K562 (cell line): Measurements from ENCODE around the gene RNF128. TPM values are rescaled to one million over a fixed set of nuclear protein-coding genes. Genes with fewer than 3 reads are reported as not detected.

Source experiments
- ATAC-seq: fragments of 200-7000 bp; cut with Tn5 transposase; 3 replicates; pipeline ENCODE4 v1.9.1; 2020; ENCODE audit warnings: moderate library complexity
- BruUV-seq: library from RNA; stranded (reverse); fragments of 400-500 nt; replicated peaks from 2 replicates; lab custom pipeline; 2021; lab: Mats Ljungman, UMichigan
- CTCF ChIA-PET: fragments of 300-600 bp; formaldehyde crosslinking; extraction: SDS; loops from one replicate; lab custom pipeline; 2021; ENCODE audit warnings: low intra/inter-chr PET ratio; lab: Yijun Ruan, JAX
- POLR2A ChIA-PET: fragments of 300-600, 350-650 bp; sonication (Branson Sonifier 250); formaldehyde crosslinking; extraction: SDS; loops from one replicate; lab custom pipeline; 2021; ENCODE audit warnings: antibody characterized with exemption, inconsistent platforms; lab: Yijun Ruan, JAX
- DNase-seq, 4 experiments: peaks; one replicate each; pipeline versions ENCODE4 v3.0.0 to v3.0.0-alpha.2; 2011 to 2018; ENCODE audit warnings: low spot score in 3 of 4, mixed read lengths in 3 of 4; ENCODE audit errors: extremely low read depth in 1 of 4
- FAIRE-seq: peaks from 2 replicates; lab custom pipeline; 2011; peaks lifted over from hg19 to GRCh38; lab: Jason Lieb, UNC
- H2AFZ ChIP-seq: 2 replicates; pipeline ENCODE4 v1.6.0; 2011; ENCODE audit warnings: low read depth, low read length, control low read depth, inconsistent platforms
- H3K27ac ChIP-seq: fragments of 200-600 bp; 3 replicates; pipeline ENCODE4 v1.8.0; 2011; ENCODE audit warnings: low read depth, mild to moderate bottlenecking, control low read depth, inconsistent platforms, low read length, moderate library complexity, mixed read lengths; ENCODE audit errors: extremely low read depth
- H3K27me3 ChIP-seq, 2 experiments: fragments of 300-600 bp in 1 of 2; 2 replicates in 1 of 2; 3 replicates in 1 of 2; pipeline versions ENCODE4 v1.6.0 to v1.8.0; 2011; ENCODE audit warnings: inconsistent platforms in 2 of 2, low read length in 2 of 2, mild to moderate bottlenecking in 1 of 2, mixed read lengths in 1 of 2, moderate library complexity in 1 of 2; ENCODE audit not compliant: control insufficient read depth in 2 of 2, insufficient read depth in 2 of 2
- H3K36me3 ChIP-seq: fragments of 300-600 bp; 3 replicates; pipeline ENCODE4 v1.8.0; 2011; ENCODE audit warnings: mild to moderate bottlenecking, low read length, inconsistent platforms; ENCODE audit not compliant: control insufficient read depth, insufficient read depth
- H3K4me1 ChIP-seq, 2 experiments: fragments of 200-600 bp in 1 of 2; replicated peaks in 1 of 2; 2 replicates in 1 of 2; 3 replicates in 1 of 2; pipeline versions ENCODE4 v1.5.1 to v1.8.0; 2011; ENCODE audit warnings: inconsistent platforms in 2 of 2, low read length in 2 of 2, mild to moderate bottlenecking in 1 of 2, mixed read lengths in 1 of 2, moderate library complexity in 1 of 2; ENCODE audit not compliant: control insufficient read depth in 2 of 2, insufficient read depth in 2 of 2
- H3K4me2 ChIP-seq: 2 replicates; pipeline ENCODE4 v1.6.1; 2011; ENCODE audit warnings: low read length, control low read depth, inconsistent platforms, mixed read lengths; ENCODE audit not compliant: insufficient read depth
- H3K4me3 ChIP-seq: fragments of 200-600 bp; sonication (generic), shearing (Covaris generic); 2 replicates; pipeline ENCODE4 v1.5.1; 2016; ENCODE audit warnings: control low read depth, inconsistent platforms
- H3K79me2 ChIP-seq: fragments of 200-600 bp; 3 replicates; pipeline ENCODE4 v1.8.0; 2011; ENCODE audit warnings: low read length, inconsistent platforms; ENCODE audit not compliant: control insufficient read depth, insufficient read depth
- H3K9ac ChIP-seq, 2 experiments: 2 replicates each; pipeline versions ENCODE4 v1.6.0 to v1.6.1; 2011; ENCODE audit warnings: low read depth in 2 of 2, low read length in 2 of 2, control low read depth in 1 of 2, inconsistent platforms in 1 of 2, mild to moderate bottlenecking in 1 of 2, mixed read lengths in 1 of 2; ENCODE audit not compliant: insufficient read depth in 1 of 2
- H3K9me1 ChIP-seq: one replicate; pipeline ENCODE4 v1.6.0; 2011; ENCODE audit warnings: inconsistent platforms, mild to moderate bottlenecking, low read length, moderate library complexity; ENCODE audit not compliant: control insufficient read depth, insufficient read depth
- H3K9me3 ChIP-seq: replicated peaks from 2 replicates; pipeline ENCODE4 v1.5.1; 2011; ENCODE audit warnings: low read depth, low read length, inconsistent platforms; ENCODE audit not compliant: control insufficient read depth, insufficient read depth
- H4K20me1 ChIP-seq: replicated peaks from 2 replicates; pipeline ENCODE4 v1.6.1; 2011; ENCODE audit warnings: low read length, inconsistent platforms, mixed read lengths; ENCODE audit not compliant: control insufficient read depth, insufficient read depth
- ASH1L ChIP-seq: fragments of 450-650 bp; IDR thresholded peaks from 2 replicates; pipeline ENCODE4 v1.6.1; 2018; ENCODE audit warnings: borderline replicate concordance, mild to moderate bottlenecking, low read depth; ENCODE audit not compliant: partially characterized antibody
- ERF ChIP-seq: fragments of 450-650 bp; formaldehyde crosslinking; IDR thresholded peaks from 2 replicates; pipeline ENCODE4 v1.4.0; 2020; ENCODE audit warnings: mild to moderate bottlenecking, mixed read lengths
- ETV1 ChIP-seq: fragments of 450-650 bp; conservative IDR thresholded peaks from 2 replicates; pipeline ENCODE4 v1.6.1; 2016; ENCODE audit warnings: missing genetic modification characterization, control low read depth, low read depth, missing compliant biosample characterization
- HEY1 ChIP-seq: fragments of 250-450 bp; sonication (Bioruptor Pico); IDR thresholded peaks from 2 replicates; pipeline ENCODE4 v1.5.0; 2020; ENCODE audit warnings: mild to moderate bottlenecking, moderate library complexity, borderline replicate concordance
- KLF16 ChIP-seq: IDR thresholded peaks from 2 replicates; pipeline ENCODE4 v1.6.1; 2016; ENCODE audit warnings: antibody characterized with exemption
- MYNN ChIP-seq, 2 experiments: sonication (generic); formaldehyde crosslinking in 1 of 2; IDR thresholded peaks; 2 replicates each; pipeline versions ENCODE4 v1.5.0 to v1.6.1; 2016 to 2020; ENCODE audit warnings: antibody characterized with exemption in 1 of 2, missing genetic modification reagents in 1 of 2
- SMARCA5 ChIP-seq: fragments of 450-650 bp; IDR thresholded peaks from 2 replicates; pipeline ENCODE4 v1.6.1; 2016
- TEAD2 ChIP-seq: fragments of 450-650 bp; IDR thresholded peaks from 2 replicates; pipeline ENCODE4 v1.6.1; 2016; ENCODE audit warnings: missing genetic modification characterization, control low read depth, missing compliant biosample characterization
- ZBTB34 ChIP-seq: fragments of 250-450 bp; sonication (Bioruptor Pico); IDR thresholded peaks from 2 replicates; pipeline ENCODE4 v1.8.0; 2021; ENCODE audit warnings: mild to moderate bottlenecking, moderate library complexity
- ZFP36 ChIP-seq: fragments of 150-350 bp; IDR thresholded peaks from 2 replicates; pipeline ENCODE4 v1.6.1; 2018; ENCODE audit warnings: low read length, low read depth; ENCODE audit not compliant: partially characterized antibody
- ZNF165 ChIP-seq: fragments of 250-450 bp; sonication (Bioruptor Pico); IDR thresholded peaks from 2 replicates; pipeline ENCODE4 v1.4.0; 2020; ENCODE audit warnings: borderline replicate concordance
- ZNF253 ChIP-seq: fragments of 250-450 bp; sonication (Bioruptor Pico); conservative IDR thresholded peaks from 2 replicates; pipeline ENCODE4 v1.6.1; 2021; ENCODE audit warnings: mild to moderate bottlenecking
- ZNF274 ChIP-seq: IDR thresholded peaks from 2 replicates; pipeline ENCODE4 v1.6.1; 2011; ENCODE audit warnings: low read depth, mild to moderate bottlenecking, low read length, moderate library complexity, borderline replicate concordance
- ZNF507 ChIP-seq: conservative IDR thresholded peaks from 2 replicates; pipeline ENCODE4 v1.6.1; 2017; ENCODE audit warnings: missing genetic modification characterization, missing compliant biosample characterization
- ZNF57 ChIP-seq: fragments of 450-650 bp; formaldehyde crosslinking; IDR thresholded peaks from 2 replicates; pipeline ENCODE4 v1.4.0; 2020; ENCODE audit warnings: mild to moderate bottlenecking, moderate library complexity
- ZNF766 ChIP-seq: fragments of 200-800 bp; sonication (Bioruptor generic); conservative IDR thresholded peaks from 2 replicates; pipeline ENCODE4 v1.6.1; 2016; ENCODE audit warnings: missing genetic modification characterization, missing compliant biosample characterization
- WGBS: fragments of 100-300 bp; shearing (Covaris generic); methylation state at CpG from one replicate; pipeline ENCODE4 v1.1.6; 2016; ENCODE audit warnings: low coverage, mixed read lengths; ENCODE audit not compliant: insufficient coverage; ENCODE audit errors: missing lambda C conversion rate; 5-methylcytosine and 5-hydroxymethylcytosine counted together
- in situ Hi-C: fragments of 300-500 bp; cut with MboI; formaldehyde crosslinking; loops from 4 replicates; pipeline ENCODE4 v1.15.0; 2018; ENCODE audit warnings: inconsistent platforms, mixed read lengths
- intact Hi-C: fragments of 100-400 bp; cut with micrococcal nuclease; formaldehyde crosslinking; loops from 2 replicates; pipeline ENCODE4 v1.14.2; 2022
- polyA plus RNA-seq, 8 experiments: library from polyadenylated mRNA; depleted of rRNA in 4 of 8; stranded (reverse) in 5 of 8; unstranded in 3 of 8; fragments of >200 nt; fragmentation: Nextera tagmentation in 2 of 8; fragmentation: Illumina TruSeq in 1 of 8; extraction: Ambion mirVana in 2 of 8; extraction: Trizol in 1 of 8; gene quantifications; 2 replicates each; pipeline versions ENCODE4 v1.2.1 to v1.2.3, GENCODE V29; 2011 to 2014; ENCODE audit warnings: inconsistent platforms in 1 of 8, missing spikeins in 1 of 8
- total RNA-seq, 7 experiments: library from RNA; depleted of rRNA in 6 of 7; stranded (reverse); fragments of >200 nt in 6 of 7; fragmentation: Illumina TruSeq in 2 of 7; extraction: Trizol in 2 of 7; gene quantifications; 2 replicates each; pipeline versions ENCODE4 v1.2.1 to v1.2.3, GENCODE V29; 2011 to 2021; ENCODE audit warnings: low replicate concordance in 1 of 7
- TF ChIP-seq, protein P1 (sequence below): fragments of 450-650 bp; IDR thresholded peaks from 2 replicates; pipeline ENCODE4 v1.6.1; 2016; ENCODE audit warnings: antibody characterized with exemption
- TF ChIP-seq, protein P2 (sequence below): sonication (generic); formaldehyde crosslinking; IDR thresholded peaks from 2 replicates; pipeline ENCODE4 v1.5.0; 2020; ENCODE audit warnings: missing genetic modification reagents

RNF128 gene
- total and polyA plus RNA-seq, 9 of the 15 experiments (the other 6 are each of a cell fraction or from before 2014, with no cell fraction given), result 0.07 TPM; not detected in 8

GRCh38 chrX:106811131-106811910 lies 84.8 kb downstream of the RNF128 start:
- WGBS, result 0% methylated on average over 5 of the region's 7 CpGs
- in situ Hi-C loops (no loop called here), intact Hi-C loops (no loop called here)
- no peaks in the 10 kb centered on the region for H3K9me1 ChIP-seq
- FAIRE-seq (no peak), DNase-seq (no peak), ATAC-seq (no peak)
- no peak for TF ChIP-seq SMARCA5
- TF ChIP-seq ETV1 (tag), result no peak
- no peak for TF ChIP-seq TEAD2 (tag)
- no peak for TF ChIP-seq ASH1L
- no peak for TF ChIP-seq ZNF766 (CRISPR knock-in tag)
- no peak for TF ChIP-seq ZNF507 (tag)
- no peak for TF ChIP-seq KLF16
- TF ChIP-seq ZFP36, result no peak
- TF ChIP-seq, protein P1, sequence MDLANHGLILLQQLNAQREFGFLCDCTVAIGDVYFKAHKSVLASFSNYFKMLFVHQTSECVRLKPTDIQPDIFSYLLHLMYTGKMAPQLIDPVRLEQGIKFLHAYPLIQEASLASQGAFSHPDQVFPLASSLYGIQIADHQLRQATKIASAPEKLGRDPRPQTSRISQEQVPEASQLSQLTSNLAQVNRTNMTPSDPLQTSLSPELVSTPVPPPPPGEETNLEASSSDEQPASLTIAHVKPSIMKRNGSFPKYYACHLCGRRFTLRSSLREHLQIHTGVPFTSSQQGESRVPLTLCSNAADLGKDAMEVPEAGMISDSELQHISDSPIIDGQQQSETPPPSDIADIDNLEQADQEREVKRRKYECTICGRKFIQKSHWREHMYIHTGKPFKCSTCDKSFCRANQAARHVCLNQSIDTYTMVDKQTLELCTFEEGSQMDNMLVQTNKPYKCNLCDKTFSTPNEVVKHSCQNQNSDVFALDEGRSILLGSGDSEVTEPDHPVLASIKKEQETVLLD, result no peak
- no peak for TF ChIP-seq ZNF253
- TF ChIP-seq ZNF57, result no peak
- no peak for TF ChIP-seq ZNF274
- TF ChIP-seq, protein P2, sequence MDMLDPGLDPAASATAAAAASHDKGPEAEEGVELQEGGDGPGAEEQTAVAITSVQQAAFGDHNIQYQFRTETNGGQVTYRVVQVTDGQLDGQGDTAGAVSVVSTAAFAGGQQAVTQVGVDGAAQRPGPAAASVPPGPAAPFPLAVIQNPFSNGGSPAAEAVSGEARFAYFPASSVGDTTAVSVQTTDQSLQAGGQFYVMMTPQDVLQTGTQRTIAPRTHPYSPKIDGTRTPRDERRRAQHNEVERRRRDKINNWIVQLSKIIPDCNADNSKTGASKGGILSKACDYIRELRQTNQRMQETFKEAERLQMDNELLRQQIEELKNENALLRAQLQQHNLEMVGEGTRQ (CRISPR knock-in tag), result no peak
- TF ChIP-seq ZBTB34 (CRISPR knock-in tag), result no peak
- TF ChIP-seq ERF (CRISPR knock-in tag), result no peak
- TF ChIP-seq ZNF165 (CRISPR knock-in tag), result no peak
- TF ChIP-seq MYNN (IDR thresholded peaks at IDR 0.05), result no peak
- no peak for TF ChIP-seq MYNN (CRISPR knock-in tag; IDR thresholded peaks at IDR 0.05)
- no peak for TF ChIP-seq HEY1 (CRISPR knock-in tag)
- CTCF ChIA-PET, result no interaction called here
- H3K9me3 ChIP-seq, result no peaks in the 10 kb centered on the region
- H3K36me3 ChIP-seq, result no peaks in the 10 kb centered on the region
- H3K4me3 ChIP-seq, result no peak overlapping the region
- H3K27me3 ChIP-seq, result no peaks in the 10 kb centered on the region
- H4K20me1 ChIP-seq, result no peaks in the 10 kb centered on the region
- no peak overlapping the region for H3K27ac ChIP-seq
- H3K4me2 ChIP-seq, result no peak overlapping the region
- no peak overlapping the region for H2AFZ ChIP-seq
- POLR2A ChIA-PET, result no interaction called here
- no peak overlapping the region for H3K9ac ChIP-seq
- no TSS peak for BruUV-seq
- no peaks in the 10 kb centered on the region; a peak in 1 of 5 replicates for H3K4me1 ChIP-seq
- H3K79me2 ChIP-seq, result no peaks in the 10 kb centered on the region
